WERI-Rb-1 (cell line): ENCODE measurements around the gene PCNX2.

Source experiments
- DNase-seq: peaks from one replicate; pipeline ENCODE4 v3.0.0-alpha.2; 2020
- H3K27ac ChIP-seq: fragments of 250-450 bp; sonication (Bioruptor Pico); 2 replicates; pipeline ENCODE4 v1.5.1; 2020; ENCODE audit warnings: mild to moderate bottlenecking, moderate library complexity
- H3K27me3 ChIP-seq: fragments of 250-450 bp; sonication (Bioruptor Pico); 2 replicates; pipeline ENCODE4 v1.5.1; 2021; ENCODE audit warnings: mild to moderate bottlenecking, low read depth, moderate library complexity; ENCODE audit not compliant: insufficient read depth, severe bottlenecking
- H3K36me3 ChIP-seq: fragments of 250-450 bp; sonication (Bioruptor Pico); 2 replicates; pipeline ENCODE4 v1.5.1; 2020; ENCODE audit warnings: mild to moderate bottlenecking, moderate library complexity
- H3K4me3 ChIP-seq: 2 replicates; pipeline ENCODE4 v1.5.1; 2011; ENCODE audit warnings: low read depth, mild to moderate bottlenecking, control low read depth, low read length
- H3K9me3 ChIP-seq: fragments of 250-450 bp; sonication (Bioruptor Pico); 2 replicates; pipeline ENCODE4 v1.5.1; 2021; ENCODE audit warnings: mild to moderate bottlenecking, moderate library complexity; ENCODE audit not compliant: severe bottlenecking
- CTCF ChIP-seq: IDR thresholded peaks from 2 replicates; pipeline ENCODE4 v1.5.1; 2011; ENCODE audit warnings: low read depth, mild to moderate bottlenecking, control low read depth, inconsistent platforms, low read length

The PCNX2 gene

GRCh38 chr1:233293556-233294446 lies 1.7 kb downstream of the PCNX2 start:
- no peak overlapping the region for H3K4me3 ChIP-seq
- no peaks in the 10 kb centered on the region for H3K9me3 ChIP-seq
- no peak overlapping the region for H3K27ac ChIP-seq
- no peak for DNase-seq
- no peaks in the 10 kb centered on the region for H3K27me3 ChIP-seq
- no peak for TF ChIP-seq CTCF
- H3K36me3 ChIP-seq, result no peaks in the 10 kb centered on the region

- Histone ChIP-seq H3K36me3 (no peaks in the 10 kb centered on the region; the same call in 1 of the 2 replicates), H3K4me3 (no peak overlapping the region), H3K9me3 (no peaks in the 10 kb centered on the region), H3K27ac (no peak overlapping the region), H3K27me3 (no peaks in the 10 kb centered on the region)
- TF ChIP-seq CTCF, result no peak
- DNase-seq, result no peak
Observed at GRCh38 chr1:233290396-233291034, 5.0 kb downstream of the PCNX2 start.

- no peak for DNase-seq
- H3K36me3 ChIP-seq, result no peaks in the 10 kb centered on the region; the same call in 1 of the 2 replicates
- H3K27ac ChIP-seq, result no peak overlapping the region
- H3K4me3 ChIP-seq, result no peak overlapping the region
- TF ChIP-seq CTCF, result no peak
- no peaks in the 10 kb centered on the region for H3K9me3 ChIP-seq
- H3K27me3 ChIP-seq, result no peaks in the 10 kb centered on the region
Observed at GRCh38 chr1:233289676-233290075, 5.8 kb downstream of the PCNX2 start.

GRCh38 chr1:233282582-233282886 lies 13.0 kb downstream of the PCNX2 start:
- no peaks in the 10 kb centered on the region for H3K36me3 ChIP-seq
- no peak for TF ChIP-seq CTCF
- no peaks in the 10 kb centered on the region for H3K9me3 ChIP-seq
- DNase-seq, result no peak
- H3K4me3 ChIP-seq, result no peak overlapping the region
- H3K27ac ChIP-seq, result no peak overlapping the region
- no peaks in the 10 kb centered on the region for H3K27me3 ChIP-seq

- H3K27me3 ChIP-seq, result no peaks in the 10 kb centered on the region
- DNase-seq, result no peak
- no peak overlapping the region for H3K27ac ChIP-seq
- no peak overlapping the region for H3K4me3 ChIP-seq
- TF ChIP-seq CTCF, result no peak
- H3K9me3 ChIP-seq, result no peaks in the 10 kb centered on the region
- no peaks in the 10 kb centered on the region for H3K36me3 ChIP-seq
Observed at GRCh38 chr1:233281711-233282581, 13.6 kb downstream of the PCNX2 start.
